ENCODE data around the gene CSRP1. TPM values are rescaled to one million over a fixed set of nuclear protein-coding genes. Genes with fewer than 3 reads are reported as not detected.

The CSRP1 gene
- total and polyA plus RNA-seq, 9 of the 15 experiments (the other 6 are each of a cell fraction or from before 2014, with no cell fraction given) = 6.8 to 39.4 (median 23.7) TPM

DNA sequence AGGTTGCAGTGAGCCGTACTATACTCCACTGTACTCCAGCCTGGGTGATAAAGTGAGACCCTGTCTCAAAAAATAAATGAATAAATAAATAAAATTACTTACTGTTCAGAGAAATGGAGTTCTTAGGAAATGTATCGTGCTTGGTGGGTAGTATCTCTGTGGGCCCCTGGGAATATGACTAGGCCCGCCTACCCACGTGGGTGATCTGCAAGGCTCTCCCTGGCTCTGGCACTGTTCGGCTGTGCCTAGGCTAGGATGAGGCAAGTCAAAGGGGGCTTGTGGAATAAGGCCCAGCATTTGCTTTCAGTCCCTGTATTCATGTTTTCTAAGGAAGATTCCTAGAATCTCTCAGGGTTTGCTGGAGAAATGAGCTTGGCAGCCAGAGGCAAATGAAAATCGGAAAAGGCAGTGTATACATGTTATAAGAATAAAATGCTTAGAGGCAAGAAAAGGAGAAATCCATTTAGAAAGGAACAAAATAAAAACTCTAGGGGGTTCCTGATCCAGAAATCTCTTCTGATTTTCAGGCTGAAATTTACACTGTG is 4.5 kb upstream of the CSRP1 start:
- H3K4me2 ChIP-seq (ENCODE audit: insufficient read depth, low read length) = no peak overlapping the region
- WGBS (ENCODE audit: insufficient coverage, low coverage, missing lambda C conversion rate) = 61% methylated on average over 6 of the region's 6 CpGs

DNA sequence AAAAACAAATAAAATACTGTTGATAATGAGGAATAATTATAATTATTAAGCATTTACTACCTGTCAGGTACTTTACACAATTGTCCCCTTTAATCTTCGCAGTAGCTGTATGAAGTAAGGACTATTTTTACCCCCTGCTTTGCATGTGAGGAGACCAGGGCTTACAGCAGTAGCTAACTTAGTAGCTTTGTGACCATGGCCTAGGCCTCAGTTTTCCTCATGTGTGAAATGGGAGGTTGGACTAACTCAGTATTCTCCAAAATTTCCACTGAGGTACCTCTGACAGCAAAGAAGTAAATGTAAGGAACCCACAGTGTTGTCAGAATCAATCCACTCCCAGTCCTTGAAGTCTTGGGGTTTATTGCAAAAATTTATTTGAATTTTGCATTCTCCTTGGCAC is 3.8 kb upstream of the CSRP1 start:
- 28% methylated on average over 1 of the region's 1 CpG for WGBS (ENCODE audit: insufficient coverage, low coverage, missing lambda C conversion rate)
- Histone ChIP-seq H3K9ac (ENCODE audit: insufficient read depth in 1 of 2, low read depth in 2 of 2, low read length in 2 of 2) (no peak overlapping the region), H3K4me1 (replicated peaks in 1 of 2; ENCODE audit: control insufficient read depth in 2 of 2, insufficient read depth in 2 of 2, low read length in 2 of 2) (peaks cover 24 to 39% of the 10 kb centered on the region in 2 experiments), H3K27me3 (ENCODE audit: control insufficient read depth in 2 of 2, insufficient read depth in 2 of 2, low read length in 2 of 2) (no peaks in the 10 kb centered on the region), H2AFZ (ENCODE audit: low read depth, low read length) (no peak overlapping the region), H3K4me2 (ENCODE audit: insufficient read depth, low read length) (no peak overlapping the region), H3K27ac (ENCODE audit: extremely low read depth, low read depth, low read length) (no peak overlapping the region), H3K9me1 (ENCODE audit: control insufficient read depth, insufficient read depth, low read length) (no peaks in the 10 kb centered on the region), H4K20me1 (replicated peaks; ENCODE audit: control insufficient read depth, insufficient read depth, low read length) (no peaks in the 10 kb centered on the region), H3K9me3 (replicated peaks; ENCODE audit: control insufficient read depth, insufficient read depth, low read depth, low read length) (no peaks in the 10 kb centered on the region), H3K4me3 (no peak overlapping the region), H3K79me2 (ENCODE audit: control insufficient read depth, insufficient read depth, low read length) (no peaks in the 10 kb centered on the region), H3K36me3 (ENCODE audit: control insufficient read depth, insufficient read depth, low read length) (no peaks in the 10 kb centered on the region)
- 0 out of 2 replicates have a peak, but pooled peaks have one; percentile 19 for TF ChIP-seq BCOR (IDR thresholded peaks at IDR 0.05)
- TF ChIP-seq RBM25 (IDR thresholded peaks at IDR 0.05; ENCODE audit: low read depth, low read length, severe bottlenecking) = peak; percentile 57
- no peak for TF ChIP-seq ZNF780A (CRISPR knock-in tag; IDR thresholded peaks at IDR 0.05)
- DNase-seq (ENCODE audit: extremely low read depth in 1 of 4, low spot score in 3 of 4) (no peak), FAIRE-seq (no peak), ATAC-seq (no peak)
- in situ Hi-C loops (cut with MboI) = loop anchor here (5.0 kb wide), 1 partner anchor 63 kb away; no protein-coding TSS in a partner anchor
- intact Hi-C loops (cut with micrococcal nuclease) = no loop called here
- no TSS peak for BruUV-seq (replicated peaks)
- ChIA-PET CTCF (ENCODE audit: low intra/inter-chr PET ratio) (interaction anchor here (1.2 to 6.7 kb wide), 4 partner anchors 27 to 76 kb away, joined by 3 to 166 read pairs (median 37); no protein-coding TSS in a partner anchor), POLR2A (interaction anchor here (0.6 to 1.6 kb wide), 4 partner anchors 9 to 24 kb away, joined by 3 to 5 read pairs (median 4); no protein-coding TSS in a partner anchor)

More for the DNA sequence above, 4.5 kb upstream of the CSRP1 start:
- H3K36me3 ChIP-seq (ENCODE audit: control insufficient read depth, insufficient read depth, low read length) = no peaks in the 10 kb centered on the region
- BruUV-seq (replicated peaks) = no TSS peak
- H2AFZ ChIP-seq (ENCODE audit: low read depth, low read length) = no peak overlapping the region; the same call in 1 of the 2 replicates
- ATAC-seq = no peak
- peaks cover 27 to 43% of the 10 kb centered on the region in 2 experiments for H3K4me1 ChIP-seq (replicated peaks in 1 of 2; ENCODE audit: control insufficient read depth in 2 of 2, insufficient read depth in 2 of 2, low read length in 2 of 2)
- H3K4me3 ChIP-seq = no peak overlapping the region
- CTCF ChIA-PET (ENCODE audit: low intra/inter-chr PET ratio) = interaction anchor here (0.6 to 6.7 kb wide), 4 partner anchors 28 to 76 kb away, joined by 6 to 166 read pairs (median 37); no protein-coding TSS in a partner anchor
- H3K9me1 ChIP-seq (ENCODE audit: control insufficient read depth, insufficient read depth, low read length) = no peaks in the 10 kb centered on the region
- no peak for FAIRE-seq
- DNase-seq (ENCODE audit: extremely low read depth in 1 of 4, low spot score in 3 of 4) = no peak
- TF ChIP-seq HMGN3 (IDR thresholded peaks at IDR 0.05; ENCODE audit: borderline replicate concordance, extremely low read depth, insufficient read length, low read depth, low read length) (peak; percentile 1), ZNF232 (CRISPR knock-in tag; IDR thresholded peaks at IDR 0.05) (no peak)
- H3K9me3 ChIP-seq (replicated peaks; ENCODE audit: control insufficient read depth, insufficient read depth, low read depth, low read length) = no peaks in the 10 kb centered on the region
- no peaks in the 10 kb centered on the region for H4K20me1 ChIP-seq (replicated peaks; ENCODE audit: control insufficient read depth, insufficient read depth, low read length)
- POLR2A ChIA-PET = interaction anchor here (0.6 to 2.2 kb wide), 4 partner anchors 9 to 59 kb away, joined by 3 to 14 read pairs (median 3); no protein-coding TSS in a partner anchor
- no peaks in the 10 kb centered on the region for H3K27me3 ChIP-seq (ENCODE audit: control insufficient read depth in 2 of 2, insufficient read depth in 2 of 2, low read length in 2 of 2)
- intact Hi-C loops (cut with micrococcal nuclease) = no loop called here
- H3K79me2 ChIP-seq (ENCODE audit: control insufficient read depth, insufficient read depth, low read length) = no peaks in the 10 kb centered on the region
- H3K27ac ChIP-seq (ENCODE audit: extremely low read depth, low read depth, low read length) = no peak overlapping the region
- in situ Hi-C loops (cut with MboI) = loop anchor here (5.0 kb wide), 1 partner anchor 64 kb away; no protein-coding TSS in a partner anchor
- no peak overlapping the region for H3K9ac ChIP-seq (ENCODE audit: insufficient read depth in 1 of 2, low read depth in 2 of 2, low read length in 2 of 2)
